Osteocyte (in vitro differentiated cells): ENCODE measurements around the gene NTRK2. TPM values are rescaled to one million over a fixed set of nuclear protein-coding genes. Genes with fewer than 3 reads are reported as not detected.
A peak's percentile ranks its signal among the peaks of the same experiment; 100 is the strongest.

ENCODE experiments used
- DNase-seq: peaks from one replicate; pipeline ENCODE4 v3.0.0; 2021; ENCODE audit warnings: mixed read lengths; ENCODE audit not compliant: unreplicated experiment; ENCODE audit errors: extremely low spot score
- H3K27ac Mint-ChIP-seq: one replicate; pipeline ENCODE4 v1.8.0; 2021; ENCODE audit warnings: mild to moderate bottlenecking, mixed read lengths; ENCODE audit not compliant: unreplicated experiment
- H3K27me3 Mint-ChIP-seq: one replicate; pipeline ENCODE4 v1.8.0; 2021; ENCODE audit warnings: mixed read lengths; ENCODE audit not compliant: unreplicated experiment
- H3K36me3 Mint-ChIP-seq: one replicate; pipeline ENCODE4 v1.8.0; 2021; ENCODE audit warnings: mixed read lengths; ENCODE audit not compliant: unreplicated experiment
- H3K4me1 Mint-ChIP-seq: one replicate; pipeline ENCODE4 v1.8.0; 2021; ENCODE audit warnings: mixed read lengths; ENCODE audit not compliant: unreplicated experiment
- H3K4me3 Mint-ChIP-seq: one replicate; pipeline ENCODE4 v1.8.0; 2021; ENCODE audit warnings: mild to moderate bottlenecking, moderate library complexity, mixed read lengths; ENCODE audit not compliant: unreplicated experiment
- H3K9me3 Mint-ChIP-seq: one replicate; pipeline ENCODE4 v1.8.0; 2021; ENCODE audit warnings: mixed read lengths; ENCODE audit not compliant: unreplicated experiment
- total RNA-seq: library from RNA; stranded (reverse); gene quantifications from 2 replicates; pipeline ENCODE4 v1.2.1, GENCODE V29; 2021
- TF ChIP-seq, protein P1 (sequence below): fragments of 200-600 bp; sonication (generic); IDR thresholded peaks from 2 replicates; pipeline ENCODE4 v1.5.0; 2021; ENCODE audit warnings: antibody characterized with exemption, mild to moderate bottlenecking, moderate library complexity

NTRK2 gene
- total RNA-seq, 1 donor from 2014 or later: 29.4 TPM

DNA sequence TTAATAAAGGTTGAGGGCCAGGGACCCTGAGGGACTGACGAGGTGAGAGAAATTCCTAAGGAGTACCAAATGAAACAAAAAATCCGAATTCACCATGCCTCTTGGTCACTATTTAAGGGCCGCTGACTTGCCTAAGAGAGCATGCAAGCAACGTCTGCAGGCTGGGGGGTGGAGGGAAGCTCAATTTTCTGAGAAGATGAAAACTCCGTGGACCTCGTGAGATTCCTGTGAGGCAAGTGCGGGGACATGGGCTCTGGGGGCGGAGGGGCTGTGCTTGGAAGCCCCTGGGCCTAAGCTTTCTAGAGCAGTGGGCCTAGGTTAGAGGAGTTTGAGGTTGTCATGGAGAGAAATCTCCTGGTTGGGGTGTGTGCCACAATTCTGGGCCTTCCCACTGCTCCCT is 27.5 kb downstream of the NTRK2 start:
- H3K9me3 Mint-ChIP-seq: no peaks in the 10 kb centered on the region

DNA sequence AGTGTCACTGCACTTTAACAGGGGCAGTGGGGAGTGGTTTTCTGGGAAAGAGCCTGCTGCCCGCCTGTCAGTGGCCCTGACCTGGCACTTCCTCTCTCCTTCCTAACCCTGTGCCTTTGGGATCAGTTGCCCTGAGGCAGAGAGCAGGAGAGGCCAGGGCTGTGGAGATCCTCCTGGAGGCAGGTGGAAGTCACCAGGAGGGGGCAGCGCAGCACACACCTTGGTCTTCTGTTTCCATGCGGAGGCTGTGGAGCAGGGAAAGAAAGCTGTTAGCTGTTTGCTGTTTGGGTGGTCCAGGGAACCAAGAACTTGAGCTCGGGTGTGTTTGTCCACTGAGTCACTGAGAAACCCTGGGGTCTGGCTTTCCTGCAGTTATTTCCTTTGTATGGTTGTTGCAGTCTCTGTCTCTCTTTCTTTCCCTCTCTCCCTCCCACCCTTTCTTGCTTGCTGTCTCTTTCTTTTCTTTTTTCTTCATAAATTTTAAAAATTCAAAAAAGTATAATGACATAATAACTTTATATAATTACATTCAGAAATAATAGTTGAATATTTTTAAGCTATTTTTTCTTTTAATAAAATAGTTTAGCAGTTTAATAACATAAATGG is 28.1 kb downstream of the NTRK2 start:
- Mint-ChIP-seq H3K9me3 (no peaks in the 10 kb centered on the region), H3K4me1 (peaks cover 34% of the 10 kb centered on the region), H3K27ac (no peak overlapping the region), H3K4me3 (no peak overlapping the region), H3K27me3 (no peaks in the 10 kb centered on the region), H3K36me3 (no peaks in the 10 kb centered on the region)
- TF ChIP-seq, protein P1, sequence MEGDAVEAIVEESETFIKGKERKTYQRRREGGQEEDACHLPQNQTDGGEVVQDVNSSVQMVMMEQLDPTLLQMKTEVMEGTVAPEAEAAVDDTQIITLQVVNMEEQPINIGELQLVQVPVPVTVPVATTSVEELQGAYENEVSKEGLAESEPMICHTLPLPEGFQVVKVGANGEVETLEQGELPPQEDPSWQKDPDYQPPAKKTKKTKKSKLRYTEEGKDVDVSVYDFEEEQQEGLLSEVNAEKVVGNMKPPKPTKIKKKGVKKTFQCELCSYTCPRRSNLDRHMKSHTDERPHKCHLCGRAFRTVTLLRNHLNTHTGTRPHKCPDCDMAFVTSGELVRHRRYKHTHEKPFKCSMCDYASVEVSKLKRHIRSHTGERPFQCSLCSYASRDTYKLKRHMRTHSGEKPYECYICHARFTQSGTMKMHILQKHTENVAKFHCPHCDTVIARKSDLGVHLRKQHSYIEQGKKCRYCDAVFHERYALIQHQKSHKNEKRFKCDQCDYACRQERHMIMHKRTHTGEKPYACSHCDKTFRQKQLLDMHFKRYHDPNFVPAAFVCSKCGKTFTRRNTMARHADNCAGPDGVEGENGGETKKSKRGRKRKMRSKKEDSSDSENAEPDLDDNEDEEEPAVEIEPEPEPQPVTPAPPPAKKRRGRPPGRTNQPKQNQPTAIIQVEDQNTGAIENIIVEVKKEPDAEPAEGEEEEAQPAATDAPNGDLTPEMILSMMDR: peak; percentile 91
- DNase-seq: peak; percentile 90

More for the DNA sequence above, 27.5 kb downstream of the NTRK2 start:
- Mint-ChIP-seq H3K4me3 (no peak overlapping the region), H3K36me3 (no peaks in the 10 kb centered on the region), H3K4me1 (peaks cover 34% of the 10 kb centered on the region), H3K27ac (no peak overlapping the region), H3K27me3 (no peaks in the 10 kb centered on the region)
- no peak for DNase-seq
- TF ChIP-seq, protein P1: no peak

DNA sequence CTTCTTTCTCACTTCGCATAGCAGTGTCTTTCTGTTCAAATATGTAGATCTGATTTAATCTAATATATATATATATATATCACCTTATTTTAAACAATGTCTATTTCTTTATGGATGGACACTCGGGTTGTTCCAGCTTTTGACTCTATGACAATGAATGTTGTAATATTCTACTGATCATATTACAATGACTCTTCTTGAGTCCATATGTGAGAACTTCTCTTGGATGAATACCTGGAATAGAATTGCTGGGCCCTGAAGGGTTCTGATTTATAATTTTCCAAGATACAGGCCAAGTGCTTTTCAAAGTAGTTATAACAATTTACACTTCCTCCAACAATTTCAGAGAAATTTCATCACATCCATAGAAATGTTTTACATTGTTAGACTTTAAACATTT is 28.8 kb downstream of the NTRK2 start:
- Mint-ChIP-seq H3K9me3 (no peaks in the 10 kb centered on the region), H3K27me3 (no peaks in the 10 kb centered on the region), H3K4me3 (no peak overlapping the region), H3K4me1 (peaks cover 34% of the 10 kb centered on the region), H3K36me3 (peaks cover 2% of the 10 kb centered on the region), H3K27ac (no peak overlapping the region)
- DNase-seq: no peak
- TF ChIP-seq, protein P1: no peak

DNA sequence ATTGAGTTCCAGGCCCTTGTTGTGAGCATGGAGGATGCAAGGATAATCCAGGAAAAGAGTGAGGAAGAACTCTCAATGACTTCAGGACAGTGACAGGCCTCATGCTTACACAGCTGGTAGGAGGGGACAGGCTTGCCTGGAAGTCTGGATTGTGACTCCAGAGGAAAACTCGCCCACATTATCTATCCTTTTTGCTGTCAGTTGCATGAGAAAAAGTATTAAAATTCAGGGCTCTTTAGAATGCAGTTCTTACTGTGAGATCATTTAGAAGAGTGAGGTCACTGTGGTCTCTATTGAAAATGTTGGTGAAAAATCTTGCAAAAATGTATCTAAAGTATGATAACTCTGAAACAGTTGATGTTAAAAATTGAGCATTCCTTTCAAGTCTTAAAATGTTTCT is 30.5 kb downstream of the NTRK2 start:
- TF ChIP-seq, protein P1: no peak
- DNase-seq: no peak
- peaks cover 28% of the 10 kb centered on the region for H3K4me1 Mint-ChIP-seq
- no peaks in the 10 kb centered on the region for H3K9me3 Mint-ChIP-seq
- H3K27me3 Mint-ChIP-seq: no peaks in the 10 kb centered on the region
- H3K27ac Mint-ChIP-seq: peak overlapping the region; percentile 5
- H3K36me3 Mint-ChIP-seq: peaks cover 2% of the 10 kb centered on the region
- no peak overlapping the region for H3K4me3 Mint-ChIP-seq

DNA sequence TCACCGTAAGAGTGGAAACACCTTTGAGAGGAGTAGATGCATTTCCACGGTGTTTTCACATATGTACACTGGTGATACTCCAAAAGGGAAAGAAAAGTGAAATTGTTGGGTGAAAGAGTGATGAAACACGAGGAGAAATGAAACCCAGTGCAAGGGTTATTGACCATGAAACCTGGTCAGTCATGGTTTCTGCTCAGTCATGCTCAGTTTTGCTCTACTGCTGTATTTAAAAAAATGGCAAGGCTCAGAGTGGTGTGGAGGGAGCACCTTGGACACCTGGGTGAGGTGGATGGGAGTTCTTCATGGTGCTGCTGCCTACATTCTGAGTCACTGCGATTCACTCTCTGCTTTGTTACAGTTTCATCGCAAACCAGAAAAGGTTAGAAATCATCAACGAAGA is 32.3 kb downstream of the NTRK2 start:
- no peak overlapping the region for H3K27ac Mint-ChIP-seq

More for the DNA sequence above, 32.3 kb downstream of the NTRK2 start:
- H3K27me3 Mint-ChIP-seq: no peaks in the 10 kb centered on the region
- H3K4me3 Mint-ChIP-seq: no peak overlapping the region
- DNase-seq: no peak
- H3K36me3 Mint-ChIP-seq: peaks cover 6% of the 10 kb centered on the region
- H3K9me3 Mint-ChIP-seq: no peaks in the 10 kb centered on the region
- H3K4me1 Mint-ChIP-seq: peaks cover 28% of the 10 kb centered on the region
- TF ChIP-seq, protein P1: no peak
